B cell (primary cell): Measurements from ENCODE around the gene ASTN2. TPM values are rescaled to one million over a fixed set of nuclear protein-coding genes. Genes with fewer than 3 reads are reported as not detected.

ENCODE experiments used
- ATAC-seq: fragments of 200-7000 bp; cut with Tn5 transposase; one replicate; pipeline ENCODE4 v1.10.0; 2021; ENCODE audit warnings: low read depth, mild to moderate bottlenecking, moderate number of reproducible peaks, moderate library complexity
- CTCF ChIA-PET: fragments of 350-600 bp; sonication (Branson Sonifier 250); formaldehyde crosslinking; loops from one replicate; lab custom pipeline; 2021; ENCODE audit warnings: antibody characterized with exemption, inconsistent platforms; lab: Charles Lee
- POLR2A ChIA-PET: fragments of 350-600 bp; sonication (Branson Sonifier 250); formaldehyde crosslinking; loops from one replicate; lab custom pipeline; 2021; ENCODE audit warnings: antibody characterized with exemption; lab: Charles Lee
- DNase-seq: peaks from one replicate; pipeline ENCODE4 v3.0.0; 2013
- H2AFZ ChIP-seq: 2 replicates; pipeline ENCODE4 v1.6.1; 2012; ENCODE audit warnings: mild to moderate bottlenecking, low read depth, low read length; ENCODE audit not compliant: insufficient read depth, poor library complexity, severe bottlenecking
- H3K27ac ChIP-seq, 2 donors: 1 replicate in 1 of 2; 2 replicates in 1 of 2; pipeline ENCODE4 v1.5.1; 2012 to 2013; ENCODE audit warnings: low read length in 2 of 2, mild to moderate bottlenecking in 2 of 2, moderate library complexity in 1 of 2
- H3K27me3 ChIP-seq, 4 experiments: fragments of 200-600 bp in 1 of 4; sonication (generic) in 1 of 4; replicated peaks in 1 of 4; 1 replicate in 2 of 4; 2 replicates in 2 of 4; pipeline versions ENCODE4 v1.6.1 to v1.7.0; 2013 to 2016; ENCODE audit warnings: low read length in 3 of 4, mild to moderate bottlenecking in 2 of 4, mixed read lengths in 1 of 4, moderate library complexity in 1 of 4; ENCODE audit not compliant: insufficient read depth in 4 of 4, control insufficient read depth in 3 of 4; ENCODE audit errors: control extremely low read depth in 1 of 4
- H3K36me3 ChIP-seq, 2 experiments: replicated peaks in 1 of 2; 1 replicate in 1 of 2; 2 replicates in 1 of 2; pipeline versions ENCODE4 v1.6.1 to v1.7.1; 2013; ENCODE audit warnings: low read length in 1 of 2; ENCODE audit not compliant: insufficient read depth in 2 of 2, control insufficient read depth in 1 of 2; ENCODE audit errors: control extremely low read depth in 1 of 2, extremely low read depth in 1 of 2
- H3K4me1 ChIP-seq, 2 donors: fragments of 200-600 bp in 1 of 2; sonication (generic) in 1 of 2; 1 replicate in 1 of 2; 2 replicates in 1 of 2; pipeline versions ENCODE4 v1.5.1 to v1.6.1; 2013 to 2017; ENCODE audit warnings: low read length in 2 of 2; ENCODE audit not compliant: control insufficient read depth in 2 of 2, insufficient read depth in 2 of 2
- H3K4me2 ChIP-seq: replicated peaks from 2 replicates; pipeline ENCODE3; 2012; ENCODE audit warnings: mild to moderate bottlenecking, low read depth, low read length; ENCODE audit not compliant: poor library complexity, severe bottlenecking
- H3K4me3 ChIP-seq, 5 experiments: fragments of 200-600 bp in 1 of 5; sonication (generic) in 1 of 5; 1 replicate in 3 of 5; 2 replicates in 2 of 5; pipeline versions ENCODE4 v1.5.1 to v1.7.0; 2011 to 2016; ENCODE audit warnings: low read length in 4 of 5, mild to moderate bottlenecking in 4 of 5, low read depth in 2 of 5, control low read depth in 1 of 5, moderate library complexity in 1 of 5; ENCODE audit not compliant: insufficient read depth in 1 of 5; ENCODE audit errors: control extremely low read depth in 1 of 5, extremely low read depth in 1 of 5
- H3K79me2 ChIP-seq: fragments of 200-600 bp; sonication (generic); one replicate; pipeline ENCODE4 v1.6.0; 2016; ENCODE audit warnings: low read length; ENCODE audit not compliant: control insufficient read depth, insufficient read depth
- H3K9ac ChIP-seq: fragments of 200-600 bp; sonication (generic); 2 replicates; pipeline ENCODE4 v1.6.1; 2017; ENCODE audit warnings: mild to moderate bottlenecking, low read length, moderate library complexity
- H3K9me3 ChIP-seq, 3 donors: one replicate each; pipeline versions ENCODE4 v1.6.1 to v1.7.1; 2013; ENCODE audit warnings: low read length in 2 of 3; ENCODE audit not compliant: control insufficient read depth in 2 of 3, insufficient read depth in 1 of 3; ENCODE audit errors: control extremely low read depth in 1 of 3
- H4K20me1 ChIP-seq: 2 replicates; pipeline ENCODE4 v1.6.0; 2012; ENCODE audit warnings: mild to moderate bottlenecking, low read length; ENCODE audit not compliant: insufficient read depth, control insufficient read depth, poor library complexity, severe bottlenecking
- H3K27ac Mint-ChIP-seq: one replicate; pipeline ENCODE4 v1.8.0; 2021; ENCODE audit warnings: mixed read lengths
- H3K27me3 Mint-ChIP-seq: one replicate; pipeline ENCODE4 v1.8.0; 2021; ENCODE audit warnings: mixed read lengths
- H3K4me1 Mint-ChIP-seq: one replicate; pipeline ENCODE4 v1.8.0; 2021; ENCODE audit warnings: mixed read lengths
- H3K4me3 Mint-ChIP-seq: one replicate; pipeline ENCODE4 v1.8.0; 2021; ENCODE audit warnings: mixed read lengths
- H3K9me3 Mint-ChIP-seq: one replicate; pipeline ENCODE4 v1.8.0; 2022; ENCODE audit warnings: mixed read lengths; ENCODE audit not compliant: insufficient read depth
- CTCF ChIP-seq: fragments of 200-600 bp; IDR thresholded peaks from one replicate; pipeline ENCODE4 v1.8.0; 2022; ENCODE audit warnings: antibody characterized with exemption, mild to moderate bottlenecking
- EZH2 ChIP-seq: IDR thresholded peaks from 2 replicates; pipeline ENCODE4 v1.6.1; 2012; ENCODE audit warnings: borderline replicate concordance, low read depth, mild to moderate bottlenecking, moderate library complexity, low read length; ENCODE audit not compliant: insufficient read depth, poor library complexity, severe bottlenecking
- WGBS: methylation state at CpG from one replicate; pipeline ENCODE4 v1.1.5; 2013; ENCODE audit warnings: missing lambda C conversion rate; ENCODE audit not compliant: insufficient coverage; 5-methylcytosine and 5-hydroxymethylcytosine counted together
- intact Hi-C: fragments of 100-400 bp; cut with micrococcal nuclease; formaldehyde crosslinking; loops from one replicate; pipeline ENCODE4 v1.10.0; 2022
- polyA plus RNA-seq: library from polyadenylated mRNA; depleted of rRNA; stranded (reverse); fragments of >200 nt; gene quantifications from 2 replicates; pipeline ENCODE4 v1.2.3, GENCODE V29; 2012
- total RNA-seq, 2 donors: library from RNA; stranded (reverse); fragments of 120-200 nt in 1 of 2; gene quantifications; 1 replicate in 1 of 2; 2 replicates in 1 of 2; pipeline versions ENCODE4 v1.2.3 to v1.2.4, GENCODE V29; 2013 to 2022

ASTN2 gene
- total and polyA plus RNA-seq, 2 donors (not counting 1 experiment from before 2014, with no cell fraction given) = 1.2 to 3.6 TPM

- no CpG with 5 or more reads among the region's 1 CpG for WGBS
- no peak overlapping the region for H3K4me2 ChIP-seq
- H3K27me3 ChIP-seq = no peaks in the 10 kb centered on the region
- ChIA-PET CTCF (interaction anchor here (0.9 kb wide), 1 partner anchor 13 kb away, joined by 5 read pairs; no protein-coding TSS in a partner anchor), POLR2A (no interaction called here)
- no peak overlapping the region for H3K4me3 ChIP-seq
- Mint-ChIP-seq H3K4me1 (no peaks in the 10 kb centered on the region), H3K27ac (no peak overlapping the region), H3K27me3 (no peaks in the 10 kb centered on the region), H3K4me3 (no peak overlapping the region), H3K9me3 (no peaks in the 10 kb centered on the region)
- no peaks in the 10 kb centered on the region for H3K4me1 ChIP-seq
- TF ChIP-seq EZH2 = no peak
- TF ChIP-seq CTCF = no peak
- H3K79me2 ChIP-seq = no peaks in the 10 kb centered on the region
- H4K20me1 ChIP-seq = no peaks in the 10 kb centered on the region
- ATAC-seq (no peak), DNase-seq (no peak)
- peaks cover 0 to 3% (median 0%) of the 10 kb centered on the region in 3 donors for H3K9me3 ChIP-seq
- intact Hi-C loops = no loop called here
- H2AFZ ChIP-seq = no peak overlapping the region
- H3K36me3 ChIP-seq = no peaks in the 10 kb centered on the region
- H3K9ac ChIP-seq = no peak overlapping the region
- H3K27ac ChIP-seq = no peak overlapping the region
These were observed 991.7 kb downstream of the ASTN2 start for GRCh38 chr9:116423149-116423548.

DNA sequence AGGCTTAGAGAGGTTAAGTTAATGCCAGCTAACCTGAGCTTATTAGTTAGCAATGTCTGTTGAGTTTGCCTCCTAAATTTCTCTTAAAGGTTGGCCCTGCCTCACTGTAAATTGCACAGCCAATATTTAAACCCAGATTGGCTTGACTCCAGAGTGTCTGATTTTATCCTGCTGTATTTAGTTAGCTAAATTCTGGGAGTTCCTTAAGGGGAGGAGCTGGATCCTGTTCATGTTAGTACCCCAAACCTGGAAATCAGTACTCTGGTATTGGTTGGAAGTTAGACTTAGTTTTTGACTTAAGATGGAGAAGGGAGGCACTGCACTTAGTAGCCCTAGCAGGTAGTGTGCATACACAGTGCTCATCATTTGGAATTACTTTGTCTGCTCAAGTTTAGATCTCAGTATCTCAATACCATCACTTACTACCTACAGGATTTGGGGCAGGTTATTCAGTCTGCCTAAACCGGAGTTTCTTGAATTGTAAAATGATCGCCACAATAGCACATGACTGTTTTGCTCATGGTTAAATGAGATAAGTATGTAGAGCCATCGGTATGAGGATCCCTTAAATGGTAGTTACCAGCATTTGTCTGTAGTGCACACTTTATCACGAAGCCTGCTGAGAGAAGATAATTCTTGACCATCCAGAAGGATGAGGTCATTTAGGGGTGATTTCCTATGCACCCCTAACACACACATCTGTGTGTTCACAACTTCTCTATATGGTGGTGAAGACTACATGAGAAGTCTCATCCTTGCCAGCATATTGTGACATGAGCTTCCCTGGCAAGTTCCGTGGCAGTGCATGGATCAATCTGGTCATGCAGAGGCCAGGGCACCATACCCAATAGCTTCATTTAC is 992.5 kb downstream of the ASTN2 start:
- DNase-seq = no peak
- TF ChIP-seq EZH2 (no peak), CTCF (no peak)
- no peaks in the 10 kb centered on the region for H3K27me3 Mint-ChIP-seq
- no peaks in the 10 kb centered on the region for H3K36me3 ChIP-seq
- H3K4me2 ChIP-seq = no peak overlapping the region
- no peaks in the 10 kb centered on the region for H3K9me3 Mint-ChIP-seq
- no peak overlapping the region for H3K27ac ChIP-seq
- H2AFZ ChIP-seq = no peak overlapping the region
- H4K20me1 ChIP-seq = no peaks in the 10 kb centered on the region
- 100% methylated on average over 2 of the region's 5 CpGs for WGBS
- no peaks in the 10 kb centered on the region for H3K4me1 Mint-ChIP-seq
- ChIA-PET CTCF (interaction anchor here (0.9 kb wide), 1 partner anchor 12 kb away, joined by 5 read pairs; no protein-coding TSS in a partner anchor), POLR2A (no interaction called here)
- no peak for ATAC-seq
- no peaks in the 10 kb centered on the region for H3K4me1 ChIP-seq
- H3K9me3 ChIP-seq = peaks cover 0 to 3% (median 0%) of the 10 kb centered on the region in 3 donors
- no peak overlapping the region for H3K27ac Mint-ChIP-seq
- H3K79me2 ChIP-seq = no peaks in the 10 kb centered on the region
- H3K27me3 ChIP-seq = no peaks in the 10 kb centered on the region
- H3K4me3 ChIP-seq = no peak overlapping the region
- H3K4me3 Mint-ChIP-seq = no peak overlapping the region
- intact Hi-C loops = no loop called here
- H3K9ac ChIP-seq = no peak overlapping the region
